ENCODE data around the gene C3orf70.

Gene C3orf70

DNA sequence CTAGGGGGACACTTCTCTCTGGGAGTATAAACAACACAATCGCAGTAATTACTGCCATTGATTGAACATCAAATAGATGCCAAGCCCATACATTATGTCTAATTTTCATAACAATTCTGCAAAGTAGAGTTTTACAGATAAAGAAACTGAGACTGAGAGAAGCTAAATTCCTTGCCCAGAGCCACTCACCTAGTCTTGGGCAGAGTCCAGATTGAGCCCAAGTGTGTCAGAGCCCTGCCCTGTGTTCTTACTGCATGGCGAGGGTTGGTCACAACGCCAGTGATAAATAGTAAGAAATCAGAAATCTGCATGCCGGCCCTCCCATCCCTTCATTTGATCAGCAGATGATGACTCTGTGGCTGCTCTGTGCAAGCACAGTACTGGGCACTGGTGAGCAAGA is 106.3 kb downstream of the C3orf70 start:
- Histone ChIP-seq H3K27ac (ENCODE audit: low read length) (no peak overlapping the region), H3K36me3 (ENCODE audit: control insufficient read depth in 1 of 2, insufficient read depth in 2 of 2, low read length in 2 of 2) (peaks cover 20 to 23% of the 10 kb centered on the region in 2 donors), H3K4me1 (ENCODE audit: control insufficient read depth in 1 of 2, insufficient read depth in 2 of 2, low read length in 2 of 2) (peaks cover 3 to 4% of the 10 kb centered on the region in 2 donors), H3K27me3 (ENCODE audit: low read depth, low read length) (no peaks in the 10 kb centered on the region), H3K9me3 (ENCODE audit: control insufficient read depth in 1 of 2, low read length in 2 of 2) (no peaks in the 10 kb centered on the region), H3K4me3 (ENCODE audit: low read depth in 1 of 2, low read length in 2 of 2) (no peak overlapping the region)

GRCh38 chr3:185046164-185046515 is 106.7 kb downstream of the C3orf70 start:
- peaks cover 3 to 4% of the 10 kb centered on the region in 2 donors for H3K4me1 ChIP-seq (ENCODE audit: control insufficient read depth in 1 of 2, insufficient read depth in 2 of 2, low read length in 2 of 2)
- peaks cover 18 to 20% of the 10 kb centered on the region in 2 donors for H3K36me3 ChIP-seq (ENCODE audit: control insufficient read depth in 1 of 2, insufficient read depth in 2 of 2, low read length in 2 of 2)
- H3K4me3 ChIP-seq (ENCODE audit: low read depth in 1 of 2, low read length in 2 of 2), result no peak overlapping the region
- no peaks in the 10 kb centered on the region for H3K27me3 ChIP-seq (ENCODE audit: low read depth, low read length)
- H3K9me3 ChIP-seq (ENCODE audit: control insufficient read depth in 1 of 2, low read length in 2 of 2), result no peaks in the 10 kb centered on the region
- peak overlapping the region; percentile 7 for H3K27ac ChIP-seq (ENCODE audit: low read length)

- Histone ChIP-seq H3K36me3 (ENCODE audit: control insufficient read depth in 1 of 2, insufficient read depth in 2 of 2, low read length in 2 of 2) (no peaks in the 10 kb centered on the region), H3K4me1 (ENCODE audit: control insufficient read depth in 1 of 2, insufficient read depth in 2 of 2, low read length in 2 of 2) (peaks cover 3 to 4% of the 10 kb centered on the region in 2 donors), H3K27me3 (ENCODE audit: low read depth, low read length) (no peaks in the 10 kb centered on the region), H3K9me3 (ENCODE audit: control insufficient read depth in 1 of 2, low read length in 2 of 2) (peaks cover 0 to under 1% of the 10 kb centered on the region in 2 donors), H3K4me3 (ENCODE audit: low read depth in 1 of 2, low read length in 2 of 2) (no peak overlapping the region), H3K27ac (ENCODE audit: low read length) (no peak overlapping the region)
Observed at GRCh38 chr3:185042312-185043050, 110.4 kb downstream of the C3orf70 start.

DNA sequence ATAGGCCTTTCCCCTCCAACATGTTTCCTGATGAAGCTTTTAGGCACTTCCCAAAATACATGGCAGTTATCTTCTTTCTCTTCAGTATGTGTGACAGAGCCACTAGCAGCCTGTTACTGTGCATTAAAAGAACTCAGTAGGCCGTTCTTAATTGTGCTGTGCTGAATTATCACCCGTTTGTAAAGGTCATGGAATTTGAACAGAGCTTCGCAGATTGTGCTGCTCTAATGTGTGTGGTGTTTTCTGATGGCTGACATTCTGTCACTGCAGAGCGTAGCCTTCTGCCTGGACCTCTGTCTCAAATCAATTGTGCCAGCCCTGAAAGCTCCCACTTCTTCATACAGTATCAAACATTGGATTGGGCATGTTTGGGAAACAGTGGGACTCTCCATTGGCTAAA is 111.3 kb downstream of the C3orf70 start:
- Histone ChIP-seq H3K36me3 (ENCODE audit: control insufficient read depth in 1 of 2, insufficient read depth in 2 of 2, low read length in 2 of 2) (no peaks in the 10 kb centered on the region), H3K27me3 (ENCODE audit: low read depth, low read length) (no peaks in the 10 kb centered on the region), H3K4me3 (ENCODE audit: low read depth in 1 of 2, low read length in 2 of 2) (no peak overlapping the region), H3K9me3 (ENCODE audit: control insufficient read depth in 1 of 2, low read length in 2 of 2) (peaks cover 0 to 4% of the 10 kb centered on the region in 2 donors), H3K4me1 (ENCODE audit: control insufficient read depth in 1 of 2, insufficient read depth in 2 of 2, low read length in 2 of 2) (peaks cover 3 to 4% of the 10 kb centered on the region in 2 donors), H3K27ac (ENCODE audit: low read length) (no peak overlapping the region)

DNA sequence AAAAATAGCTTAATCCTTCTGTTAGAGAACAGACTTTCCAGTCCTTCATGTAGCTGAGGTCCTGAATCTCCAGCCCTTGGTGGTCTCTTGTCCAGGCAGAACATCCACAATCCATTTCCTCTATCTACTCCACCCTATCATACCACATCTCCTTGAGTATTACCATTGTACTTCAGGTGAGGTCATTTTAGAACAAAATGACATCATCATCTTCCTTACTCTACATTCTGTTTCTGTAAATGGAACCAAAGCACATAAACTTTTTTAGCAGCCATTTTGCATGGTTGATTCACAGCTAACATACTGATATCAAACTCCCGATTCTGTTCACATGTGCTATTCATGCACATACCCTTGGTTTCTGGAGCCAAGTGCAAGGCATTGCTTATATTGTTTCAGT is 112.4 kb downstream of the C3orf70 start:
- Histone ChIP-seq H3K9me3 (ENCODE audit: control insufficient read depth in 1 of 2, low read length in 2 of 2) (peaks cover 0 to 7% of the 10 kb centered on the region in 2 donors), H3K27ac (ENCODE audit: low read length) (no peak overlapping the region), H3K4me3 (ENCODE audit: low read depth in 1 of 2, low read length in 2 of 2) (no peak overlapping the region), H3K27me3 (ENCODE audit: low read depth, low read length) (no peaks in the 10 kb centered on the region), H3K4me1 (ENCODE audit: control insufficient read depth in 1 of 2, insufficient read depth in 2 of 2, low read length in 2 of 2) (peaks cover 0 to 4% of the 10 kb centered on the region in 2 donors), H3K36me3 (ENCODE audit: control insufficient read depth in 1 of 2, insufficient read depth in 2 of 2, low read length in 2 of 2) (no peaks in the 10 kb centered on the region)

- Histone ChIP-seq H3K4me3 (ENCODE audit: low read depth in 1 of 2, low read length in 2 of 2) (no peak overlapping the region), H3K4me1 (ENCODE audit: control insufficient read depth in 1 of 2, insufficient read depth in 2 of 2, low read length in 2 of 2) (no peaks in the 10 kb centered on the region), H3K27ac (ENCODE audit: low read length) (no peak overlapping the region), H3K27me3 (ENCODE audit: low read depth, low read length) (no peaks in the 10 kb centered on the region), H3K9me3 (ENCODE audit: control insufficient read depth in 1 of 2, low read length in 2 of 2) (peaks cover 0 to 7% of the 10 kb centered on the region in 2 donors), H3K36me3 (ENCODE audit: control insufficient read depth in 1 of 2, insufficient read depth in 2 of 2, low read length in 2 of 2) (no peaks in the 10 kb centered on the region)
Observed at GRCh38 chr3:185037801-185038200, 115.1 kb downstream of the C3orf70 start.

DNA sequence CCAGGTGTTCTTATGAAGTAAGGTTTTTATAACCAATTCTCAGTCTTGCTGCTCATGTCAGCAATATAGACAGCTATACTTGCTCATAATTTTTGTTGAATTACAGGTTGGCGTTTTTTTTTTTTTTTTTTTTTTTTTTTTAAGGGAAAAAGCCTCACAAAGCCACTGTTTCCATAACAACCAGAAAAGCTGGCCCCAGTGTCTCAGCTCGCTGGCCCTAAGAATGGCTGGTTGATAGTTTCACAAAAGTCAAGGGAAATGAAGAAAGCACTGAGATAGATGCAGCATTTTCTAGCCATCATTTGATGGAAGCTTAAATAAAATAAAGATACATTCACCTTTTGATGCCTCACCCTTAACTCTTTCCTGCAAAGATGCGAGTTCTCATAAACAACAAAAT is 121.9 kb downstream of the C3orf70 start:
- Histone ChIP-seq H3K9me3 (ENCODE audit: control insufficient read depth in 1 of 2, low read length in 2 of 2) (no peaks in the 10 kb centered on the region), H3K36me3 (ENCODE audit: control insufficient read depth in 1 of 2, insufficient read depth in 2 of 2, low read length in 2 of 2) (peaks cover 6 to 21% of the 10 kb centered on the region in 2 donors), H3K4me1 (ENCODE audit: control insufficient read depth in 1 of 2, insufficient read depth in 2 of 2, low read length in 2 of 2) (no peaks in the 10 kb centered on the region), H3K27ac (ENCODE audit: low read length) (no peak overlapping the region), H3K4me3 (ENCODE audit: low read depth in 1 of 2, low read length in 2 of 2) (no peak overlapping the region), H3K27me3 (ENCODE audit: low read depth, low read length) (no peaks in the 10 kb centered on the region)

DNA sequence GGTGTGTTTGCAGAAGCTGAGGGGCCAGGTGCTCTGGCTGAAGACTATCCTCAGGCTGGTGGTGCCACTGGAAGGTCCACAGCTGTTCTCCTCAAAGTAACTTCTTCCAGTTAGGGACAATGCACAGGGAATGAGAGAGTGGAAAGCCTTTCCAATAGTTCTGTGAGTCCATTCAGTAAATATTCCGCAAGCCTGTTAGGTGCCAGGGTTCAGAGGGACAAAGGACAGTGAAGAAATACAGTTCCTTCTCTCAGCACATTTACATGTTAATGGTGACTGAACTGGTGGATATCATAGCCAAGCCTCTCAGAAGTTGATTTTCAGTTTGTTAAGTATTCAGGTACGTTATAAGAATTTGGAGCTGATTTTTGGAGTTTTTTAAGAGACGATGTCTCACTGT is 122.5 kb downstream of the C3orf70 start:
- H3K4me1 ChIP-seq (ENCODE audit: control insufficient read depth in 1 of 2, insufficient read depth in 2 of 2, low read length in 2 of 2), result no peaks in the 10 kb centered on the region
- H3K27ac ChIP-seq (ENCODE audit: low read length), result no peak overlapping the region
- peaks cover 7 to 27% of the 10 kb centered on the region in 2 donors for H3K36me3 ChIP-seq (ENCODE audit: control insufficient read depth in 1 of 2, insufficient read depth in 2 of 2, low read length in 2 of 2)
- H3K27me3 ChIP-seq (ENCODE audit: low read depth, low read length), result no peaks in the 10 kb centered on the region
- no peak overlapping the region for H3K4me3 ChIP-seq (ENCODE audit: low read depth in 1 of 2, low read length in 2 of 2)
- H3K9me3 ChIP-seq (ENCODE audit: control insufficient read depth in 1 of 2, low read length in 2 of 2), result no peaks in the 10 kb centered on the region

DNA sequence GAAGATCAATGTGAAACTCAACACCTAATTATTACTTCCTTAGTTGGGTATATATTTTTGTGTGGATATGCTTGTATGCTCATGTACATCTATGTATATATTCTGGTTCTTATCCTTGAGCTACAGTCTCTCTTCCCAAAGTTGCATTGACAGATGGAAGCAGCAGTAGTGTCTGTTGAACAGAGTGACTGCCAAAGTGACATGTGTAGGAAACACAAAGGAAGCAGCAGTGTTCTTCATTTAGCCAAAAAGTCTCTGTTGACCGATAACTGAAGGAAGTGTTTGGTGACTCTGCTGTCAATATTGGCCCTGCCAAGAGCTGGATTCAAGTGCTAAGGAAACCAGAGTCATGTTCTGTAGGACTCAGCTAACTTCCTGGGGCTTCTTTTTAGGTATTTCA is 123.8 kb downstream of the C3orf70 start:
- Histone ChIP-seq H3K36me3 (ENCODE audit: control insufficient read depth in 1 of 2, insufficient read depth in 2 of 2, low read length in 2 of 2) (peaks cover 11 to 36% of the 10 kb centered on the region in 2 donors), H3K4me1 (ENCODE audit: control insufficient read depth in 1 of 2, insufficient read depth in 2 of 2, low read length in 2 of 2) (no peaks in the 10 kb centered on the region), H3K9me3 (ENCODE audit: control insufficient read depth in 1 of 2, low read length in 2 of 2) (no peaks in the 10 kb centered on the region), H3K27me3 (ENCODE audit: low read depth, low read length) (no peaks in the 10 kb centered on the region), H3K27ac (ENCODE audit: low read length) (no peak overlapping the region), H3K4me3 (ENCODE audit: low read depth in 1 of 2, low read length in 2 of 2) (no peak overlapping the region)

DNA sequence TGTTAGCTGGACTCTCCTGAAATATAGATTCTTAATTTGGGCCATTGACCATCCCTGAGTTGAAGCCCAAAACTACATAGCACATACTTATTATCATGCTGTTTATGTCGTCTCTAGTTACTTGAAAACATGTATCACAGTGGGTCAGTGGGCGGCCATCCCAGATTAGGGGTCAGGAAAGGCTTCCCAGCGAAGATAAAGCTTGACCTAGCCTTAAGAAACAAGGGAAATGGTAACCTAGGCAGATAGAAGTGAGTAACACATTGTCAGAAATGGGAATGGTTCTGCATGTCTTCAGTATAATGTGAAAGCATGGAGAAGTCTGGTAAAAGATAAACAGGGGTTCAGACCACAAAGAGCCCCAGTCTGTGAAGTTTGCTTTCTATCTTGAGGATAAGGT is 124.7 kb downstream of the C3orf70 start:
- H3K27me3 ChIP-seq (ENCODE audit: low read depth, low read length), result no peaks in the 10 kb centered on the region
- no peak overlapping the region for H3K4me3 ChIP-seq (ENCODE audit: low read depth in 1 of 2, low read length in 2 of 2)
- H3K4me1 ChIP-seq (ENCODE audit: control insufficient read depth in 1 of 2, insufficient read depth in 2 of 2, low read length in 2 of 2), result no peaks in the 10 kb centered on the region
- H3K27ac ChIP-seq (ENCODE audit: low read length), result no peak overlapping the region
- no peaks in the 10 kb centered on the region for H3K9me3 ChIP-seq (ENCODE audit: control insufficient read depth in 1 of 2, low read length in 2 of 2)
- H3K36me3 ChIP-seq (ENCODE audit: control insufficient read depth in 1 of 2, insufficient read depth in 2 of 2, low read length in 2 of 2), result peaks cover 11 to 36% of the 10 kb centered on the region in 2 donors
